NOMO-1 treated with DMSO at 0.1 percent for 48 hours (cell line): ENCODE data around the gene TSPAN11.

ENCODE experiments used
- DNase-seq: peaks from one replicate; lab custom pipeline; 2025; ENCODE audit not compliant: unreplicated experiment; lab: John Stamatoyannopoulos, UW

Gene TSPAN11

GRCh38 chr12:31037931-31038330 lies 111.4 kb downstream of the TSPAN11 start:
- DNase-seq = no peak

- DNase-seq = no peak
Observed at GRCh38 chr12:31041033-31041564, 114.6 kb downstream of the TSPAN11 start.
